Measurements from ENCODE around the gene EFHC1.

DNA sequence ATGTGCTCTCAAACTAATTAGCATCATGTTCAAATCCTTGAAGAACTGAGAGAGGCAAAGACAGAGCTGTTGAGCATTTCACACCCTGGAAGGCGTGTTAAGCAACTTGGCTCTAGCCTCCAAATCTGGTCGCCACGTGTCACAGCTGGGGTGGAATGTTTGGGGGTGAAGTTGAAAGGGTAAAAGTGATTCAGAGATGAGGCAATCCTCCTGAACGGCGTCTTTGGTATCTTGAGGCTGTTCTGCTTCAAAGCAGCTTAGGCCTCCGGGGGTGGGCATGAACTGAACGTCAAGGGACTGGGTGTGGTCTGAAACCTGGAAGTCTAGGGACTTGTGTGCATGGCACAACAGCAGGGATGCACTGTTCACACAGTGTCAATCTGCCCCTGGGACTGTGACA, 94.4 kb downstream of the EFHC1 start:
- no peak for TF ChIP-seq CTCF (conservative IDR thresholded peaks at IDR 0.05 in 1 of 2, IDR thresholded peaks at IDR 0.05 in 1 of 2; ENCODE audit: extremely low read depth in 1 of 2, insufficient read depth in 1 of 2, low read depth in 1 of 2, low read length in 2 of 2)
- TF ChIP-seq EZH2 (IDR thresholded peaks at IDR 0.05; ENCODE audit: borderline replicate concordance, low read length), result no peak

Measured in mammary epithelial cell (primary cell).